GM23338 (cell line): Measurements from ENCODE around the gene CDH4. TPM values are rescaled to one million over a fixed set of nuclear protein-coding genes. Genes with fewer than 3 reads are reported as not detected.

Experiments used
- ATAC-seq: fragments of 200-7000 bp; cut with Tn5 transposase; 3 replicates; pipeline ENCODE4 v1.9.1; 2020
- DNase-seq: peaks from one replicate; pipeline ENCODE4 v3.0.0-alpha.2; 2015; ENCODE audit warnings: low spot score
- H2AFZ ChIP-seq: fragments of 200-600 bp; sonication (generic); 2 replicates; pipeline ENCODE4 v1.8.0; 2016; ENCODE audit warnings: antibody characterized with exemption, mild to moderate bottlenecking, moderate library complexity
- H3F3A ChIP-seq: fragments of 200-600 bp; sonication (generic); replicated peaks from 2 replicates; pipeline ENCODE4 v1.8.0; 2017; ENCODE audit warnings: antibody characterized with exemption, mixed run types, low read depth
- H3K27ac ChIP-seq: fragments of 200-600 bp; sonication (generic); 2 replicates; pipeline ENCODE4 v1.6.1; 2016; ENCODE audit warnings: low read depth
- H3K27me3 ChIP-seq: fragments of 200-600 bp; sonication (generic); 2 replicates; pipeline ENCODE4 v1.8.0; 2016; ENCODE audit warnings: mild to moderate bottlenecking, mixed run types, moderate library complexity; ENCODE audit not compliant: insufficient read depth
- H3K36me3 ChIP-seq: fragments of 200-600 bp; sonication (generic); 2 replicates; pipeline ENCODE4 v1.8.0; 2016; ENCODE audit warnings: mild to moderate bottlenecking; ENCODE audit not compliant: insufficient read depth
- H3K4me1 ChIP-seq: fragments of 200-600 bp; sonication (generic); 2 replicates; pipeline ENCODE4 v1.8.0; 2016; ENCODE audit warnings: mild to moderate bottlenecking, moderate library complexity; ENCODE audit not compliant: insufficient read depth
- H3K4me2 ChIP-seq: fragments of 200-600 bp; sonication (generic); 2 replicates; pipeline ENCODE4 v1.7.1; 2017; ENCODE audit warnings: mixed run types
- H3K4me3 ChIP-seq: fragments of 200-600 bp; sonication (generic); 2 replicates; pipeline ENCODE4 v1.6.1; 2016; ENCODE audit warnings: mixed run types
- H3K79me2 ChIP-seq: fragments of 200-600 bp; sonication (generic); replicated peaks from 2 replicates; pipeline ENCODE4 v1.8.0; 2017; ENCODE audit warnings: mild to moderate bottlenecking; ENCODE audit not compliant: insufficient read depth
- H3K9me2 ChIP-seq: fragments of 200-600 bp; sonication (generic); 2 replicates; pipeline ENCODE4 v1.8.0; 2017; ENCODE audit not compliant: insufficient read depth
- H4K20me1 ChIP-seq: fragments of 200-600 bp; sonication (generic); replicated peaks from 2 replicates; pipeline ENCODE4 v1.8.0; 2017; ENCODE audit warnings: mild to moderate bottlenecking; ENCODE audit not compliant: insufficient read depth
- H3K27ac Mint-ChIP-seq: 2 replicates; pipeline ENCODE4 v1.8.0; 2020; ENCODE audit warnings: inconsistent platforms, mild to moderate bottlenecking, moderate library complexity, mixed read lengths
- H3K27me3 Mint-ChIP-seq: 3 replicates; pipeline ENCODE4 v1.8.0; 2022; ENCODE audit warnings: low read depth, mild to moderate bottlenecking, moderate library complexity, mixed read lengths, inconsistent platforms; ENCODE audit not compliant: insufficient read depth, poor library complexity
- H3K36me3 Mint-ChIP-seq: 3 replicates; pipeline ENCODE4 v1.8.0; 2021; ENCODE audit warnings: low read depth, mild to moderate bottlenecking, inconsistent platforms, moderate library complexity, mixed read lengths
- H3K4me1 Mint-ChIP-seq: 3 replicates; pipeline ENCODE4 v1.8.0; 2020; ENCODE audit warnings: mild to moderate bottlenecking, inconsistent platforms, mixed read lengths
- H3K4me3 Mint-ChIP-seq: 3 replicates; pipeline ENCODE4 v1.8.0; 2021; ENCODE audit warnings: moderate library complexity, mild to moderate bottlenecking, inconsistent platforms, mixed read lengths
- H3K9me3 Mint-ChIP-seq: 3 replicates; pipeline ENCODE4 v1.8.0; 2020; ENCODE audit warnings: moderate library complexity, mild to moderate bottlenecking, inconsistent platforms, mixed read lengths
- CREB1 ChIP-seq: fragments of 250-450 bp; sonication (Bioruptor Pico); IDR thresholded peaks from 2 replicates; pipeline ENCODE4 v1.5.0; 2020; ENCODE audit warnings: low read depth, mild to moderate bottlenecking, moderate library complexity
- ETS1 ChIP-seq: IDR thresholded peaks from 2 replicates; pipeline ENCODE4 v1.6.1; 2016; ENCODE audit warnings: antibody characterized with exemption
- EZH2 ChIP-seq: fragments of 200-600 bp; sonication (generic); IDR thresholded peaks from one replicate; pipeline ENCODE4 v1.8.0; 2017; ENCODE audit warnings: antibody characterized with exemption, mild to moderate bottlenecking, low read depth; ENCODE audit not compliant: unreplicated experiment
- JUNB ChIP-seq: IDR thresholded peaks from one replicate; pipeline ENCODE4 v1.6.1; 2016; ENCODE audit warnings: antibody characterized with exemption; ENCODE audit not compliant: unreplicated experiment
- POLR2AphosphoS5 ChIP-seq: IDR thresholded peaks from 2 replicates; pipeline ENCODE4 v1.6.1; 2016; ENCODE audit warnings: antibody characterized with exemption, low read depth
- polyA plus RNA-seq: library from polyadenylated mRNA; unstranded; fragments of >200 nt; fragmentation: Nextera tagmentation; extraction: Ambion mirVana; gene quantifications from 2 replicates; pipeline ENCODE4 v1.2.1, GENCODE V29; 2016
- total RNA-seq: library from RNA; depleted of rRNA; stranded (reverse); fragments of >200 nt; shearing (Covaris generic); gene quantifications from 2 replicates; pipeline ENCODE4 v1.2.3, GENCODE V29; 2014
- TF ChIP-seq, protein P1 (sequence below): fragments of 250-450 bp; sonication (Bioruptor Pico); IDR thresholded peaks from 2 replicates; pipeline ENCODE4 v1.5.0; 2020; ENCODE audit warnings: mild to moderate bottlenecking, moderate library complexity

The CDH4 gene
- total and polyA plus RNA-seq, 2 experiments from 2014 or later = 1.2 to 4.2 TPM

- no peak overlapping the region for H3K27ac ChIP-seq
- H3K36me3 ChIP-seq = no peaks in the 10 kb centered on the region
- DNase-seq = no peak
- H3F3A ChIP-seq = no peaks in the 10 kb centered on the region
- Mint-ChIP-seq H3K27ac (no peak overlapping the region), H3K27me3 (peaks cover 5% of the 10 kb centered on the region), H3K9me3 (no peaks in the 10 kb centered on the region), H3K36me3 (no peaks in the 10 kb centered on the region), H3K4me3 (no peak overlapping the region), H3K4me1 (peaks cover 11% of the 10 kb centered on the region; the same call in 2 of the 3 replicates)
- TF ChIP-seq, protein P1, sequence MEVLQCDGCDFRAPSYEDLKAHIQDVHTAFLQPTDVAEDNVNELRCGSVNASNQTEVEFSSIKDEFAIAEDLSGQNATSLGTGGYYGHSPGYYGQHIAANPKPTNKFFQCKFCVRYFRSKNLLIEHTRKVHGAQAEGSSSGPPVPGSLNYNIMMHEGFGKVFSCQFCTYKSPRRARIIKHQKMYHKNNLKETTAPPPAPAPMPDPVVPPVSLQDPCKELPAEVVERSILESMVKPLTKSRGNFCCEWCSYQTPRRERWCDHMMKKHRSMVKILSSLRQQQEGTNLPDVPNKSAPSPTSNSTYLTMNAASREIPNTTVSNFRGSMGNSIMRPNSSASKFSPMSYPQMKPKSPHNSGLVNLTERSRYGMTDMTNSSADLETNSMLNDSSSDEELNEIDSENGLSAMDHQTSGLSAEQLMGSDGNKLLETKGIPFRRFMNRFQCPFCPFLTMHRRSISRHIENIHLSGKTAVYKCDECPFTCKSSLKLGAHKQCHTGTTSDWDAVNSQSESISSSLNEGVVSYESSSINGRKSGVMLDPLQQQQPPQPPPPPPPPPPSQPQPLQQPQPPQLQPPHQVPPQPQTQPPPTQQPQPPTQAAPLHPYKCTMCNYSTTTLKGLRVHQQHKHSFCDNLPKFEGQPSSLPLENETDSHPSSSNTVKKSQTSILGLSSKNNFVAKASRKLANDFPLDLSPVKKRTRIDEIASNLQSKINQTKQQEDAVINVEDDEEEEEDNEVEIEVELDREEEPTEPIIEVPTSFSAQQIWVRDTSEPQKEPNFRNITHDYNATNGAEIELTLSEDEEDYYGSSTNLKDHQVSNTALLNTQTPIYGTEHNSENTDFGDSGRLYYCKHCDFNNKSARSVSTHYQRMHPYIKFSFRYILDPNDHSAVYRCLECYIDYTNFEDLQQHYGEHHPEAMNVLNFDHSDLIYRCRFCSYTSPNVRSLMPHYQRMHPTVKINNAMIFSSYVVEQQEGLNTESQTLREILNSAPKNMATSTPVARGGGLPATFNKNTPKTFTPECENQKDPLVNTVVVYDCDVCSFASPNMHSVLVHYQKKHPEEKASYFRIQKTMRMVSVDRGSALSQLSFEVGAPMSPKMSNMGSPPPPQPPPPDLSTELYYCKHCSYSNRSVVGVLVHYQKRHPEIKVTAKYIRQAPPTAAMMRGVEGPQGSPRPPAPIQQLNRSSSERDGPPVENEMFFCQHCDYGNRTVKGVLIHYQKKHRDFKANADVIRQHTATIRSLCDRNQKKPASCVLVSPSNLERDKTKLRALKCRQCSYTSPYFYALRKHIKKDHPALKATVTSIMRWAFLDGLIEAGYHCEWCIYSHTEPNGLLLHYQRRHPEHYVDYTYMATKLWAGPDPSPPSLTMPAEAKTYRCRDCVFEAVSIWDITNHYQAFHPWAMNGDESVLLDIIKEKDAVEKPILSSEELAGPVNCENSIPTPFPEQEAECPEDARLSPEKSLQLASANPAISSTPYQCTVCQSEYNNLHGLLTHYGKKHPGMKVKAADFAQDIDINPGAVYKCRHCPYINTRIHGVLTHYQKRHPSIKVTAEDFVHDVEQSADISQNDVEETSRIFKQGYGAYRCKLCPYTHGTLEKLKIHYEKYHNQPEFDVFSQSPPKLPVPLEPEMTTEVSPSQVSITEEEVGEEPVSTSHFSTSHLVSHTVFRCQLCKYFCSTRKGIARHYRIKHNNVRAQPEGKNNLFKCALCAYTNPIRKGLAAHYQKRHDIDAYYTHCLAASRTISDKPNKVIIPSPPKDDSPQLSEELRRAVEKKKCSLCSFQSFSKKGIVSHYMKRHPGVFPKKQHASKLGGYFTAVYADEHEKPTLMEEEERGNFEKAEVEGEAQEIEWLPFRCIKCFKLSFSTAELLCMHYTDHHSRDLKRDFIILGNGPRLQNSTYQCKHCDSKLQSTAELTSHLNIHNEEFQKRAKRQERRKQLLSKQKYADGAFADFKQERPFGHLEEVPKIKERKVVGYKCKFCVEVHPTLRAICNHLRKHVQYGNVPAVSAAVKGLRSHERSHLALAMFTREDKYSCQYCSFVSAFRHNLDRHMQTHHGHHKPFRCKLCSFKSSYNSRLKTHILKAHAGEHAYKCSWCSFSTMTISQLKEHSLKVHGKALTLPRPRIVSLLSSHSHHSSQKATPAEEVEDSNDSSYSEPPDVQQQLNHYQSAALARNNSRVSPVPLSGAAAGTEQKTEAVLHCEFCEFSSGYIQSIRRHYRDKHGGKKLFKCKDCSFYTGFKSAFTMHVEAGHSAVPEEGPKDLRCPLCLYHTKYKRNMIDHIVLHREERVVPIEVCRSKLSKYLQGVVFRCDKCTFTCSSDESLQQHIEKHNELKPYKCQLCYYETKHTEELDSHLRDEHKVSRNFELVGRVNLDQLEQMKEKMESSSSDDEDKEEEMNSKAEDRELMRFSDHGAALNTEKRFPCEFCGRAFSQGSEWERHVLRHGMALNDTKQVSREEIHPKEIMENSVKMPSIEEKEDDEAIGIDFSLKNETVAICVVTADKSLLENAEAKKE = no peak
- TF ChIP-seq POLR2AphosphoS5 (no peak), EZH2 (no peak), JUNB (no peak), ETS1 (no peak), CREB1 (CRISPR knock-in tag) (no peak)
- H2AFZ ChIP-seq = no peak overlapping the region
- no peaks in the 10 kb centered on the region for H3K4me1 ChIP-seq
- H4K20me1 ChIP-seq = no peaks in the 10 kb centered on the region
- no peaks in the 10 kb centered on the region for H3K9me2 ChIP-seq
- H3K4me3 ChIP-seq = no peak overlapping the region
- H3K27me3 ChIP-seq = no peaks in the 10 kb centered on the region
- H3K4me2 ChIP-seq = no peak overlapping the region
- no peaks in the 10 kb centered on the region for H3K79me2 ChIP-seq
- no peak for ATAC-seq
Observed at GRCh38 chr20:61725966-61726365, 473.9 kb downstream of the CDH4 start.
